Endothelial cell of umbilical vein (primary cell): Measurements from ENCODE around the gene PDGFRB.

Source experiments
- CTCF ChIP-seq, 2 donors: IDR thresholded peaks; 1 replicate in 1 of 2; 2 replicates in 1 of 2; pipeline ENCODE4 v1.5.1; 2011; ENCODE audit warnings: low read length in 2 of 2, mild to moderate bottlenecking in 2 of 2, moderate library complexity in 2 of 2, control low read depth in 1 of 2, inconsistent platforms in 1 of 2, low read depth in 1 of 2; ENCODE audit not compliant: insufficient read depth in 1 of 2; ENCODE audit errors: extremely low read depth in 1 of 2
- EZH2 ChIP-seq: IDR thresholded peaks from 2 replicates; pipeline ENCODE4 v1.6.1; 2012; ENCODE audit warnings: borderline replicate concordance, low read depth, mild to moderate bottlenecking, moderate library complexity, low read length, inconsistent platforms; ENCODE audit not compliant: severe bottlenecking
- FOS ChIP-seq: IDR thresholded peaks from 2 replicates; pipeline ENCODE4 v1.6.1; 2011; ENCODE audit warnings: mild to moderate bottlenecking, low read length, moderate library complexity, borderline replicate concordance; ENCODE audit not compliant: insufficient read depth
- GATA2 ChIP-seq: IDR thresholded peaks from 2 replicates; pipeline ENCODE4 v1.7.0; 2011; ENCODE audit warnings: low read depth, mild to moderate bottlenecking, moderate library complexity, mixed read lengths, low read length; ENCODE audit not compliant: insufficient read length, insufficient read depth
- JUN ChIP-seq: IDR thresholded peaks from 2 replicates; pipeline ENCODE4 v1.6.1; 2011; ENCODE audit warnings: borderline replicate concordance, low read depth; ENCODE audit not compliant: insufficient read length, insufficient read depth
- MAX ChIP-seq: IDR thresholded peaks from 2 replicates; pipeline ENCODE4 v1.6.1; 2011; ENCODE audit not compliant: insufficient read depth, insufficient read length
- MYC ChIP-seq: IDR thresholded peaks from one replicate; pipeline ENCODE4 v1.6.1; 2011; ENCODE audit warnings: mild to moderate bottlenecking, low read depth, low read length
- POLR2A ChIP-seq: IDR thresholded peaks from 2 replicates; pipeline ENCODE4 v1.6.1; 2012; ENCODE audit warnings: low read depth, mild to moderate bottlenecking, control low read depth, low read length
- POLR2AphosphoS5 ChIP-seq: IDR thresholded peaks from 2 replicates; pipeline ENCODE4 v1.6.1; 2012; ENCODE audit warnings: low read depth, mild to moderate bottlenecking, control low read depth, low read length, moderate library complexity; ENCODE audit not compliant: insufficient read depth

- TF ChIP-seq CTCF (IDR thresholded peaks at IDR 0.05; ENCODE audit: extremely low read depth in 1 of 2, insufficient read depth in 1 of 2, low read depth in 1 of 2, low read length in 2 of 2) (no peak), POLR2A (no peak), JUN (no peak), POLR2AphosphoS5 (no peak), MAX (no peak), FOS (no peak), EZH2 (no peak), MYC (no peak), GATA2 (no peak)
These were observed 23.5 kb upstream of the PDGFRB start for GRCh38 chr5:150179019-150179620.
